SK-MEL-5 (cell line): ENCODE measurements around the gene SPOCD1. TPM values are rescaled to one million over a fixed set of nuclear protein-coding genes. Genes with fewer than 3 reads are reported as not detected.

ENCODE experiments used
- DNase-seq: peaks from one replicate; pipeline ENCODE4 v3.0.0-alpha.2; 2016; ENCODE audit warnings: low read depth, low spot score
- in situ Hi-C: cut with HindIII; loops from 2 replicates; pipeline ENCODE4 v1.10.0; 2016; ENCODE audit warnings: low sequenced_read_pairs, high pct_unique_total_duplicates, low pct_unique_long_range_greater_than_20kb
- total RNA-seq: library from RNA; depleted of rRNA; stranded (reverse); fragments of >200 nt; shearing (Covaris generic); gene quantifications from 2 replicates; pipeline ENCODE4 v1.2.3, GENCODE V29; 2014

Gene SPOCD1
- total RNA-seq, 1 experiment from 2014 or later: 1.5 TPM

GRCh38 chr1:31783846-31784245, 32.0 kb downstream of the SPOCD1 start:
- no peak for DNase-seq
- in situ Hi-C loops: no loop called here

DNA sequence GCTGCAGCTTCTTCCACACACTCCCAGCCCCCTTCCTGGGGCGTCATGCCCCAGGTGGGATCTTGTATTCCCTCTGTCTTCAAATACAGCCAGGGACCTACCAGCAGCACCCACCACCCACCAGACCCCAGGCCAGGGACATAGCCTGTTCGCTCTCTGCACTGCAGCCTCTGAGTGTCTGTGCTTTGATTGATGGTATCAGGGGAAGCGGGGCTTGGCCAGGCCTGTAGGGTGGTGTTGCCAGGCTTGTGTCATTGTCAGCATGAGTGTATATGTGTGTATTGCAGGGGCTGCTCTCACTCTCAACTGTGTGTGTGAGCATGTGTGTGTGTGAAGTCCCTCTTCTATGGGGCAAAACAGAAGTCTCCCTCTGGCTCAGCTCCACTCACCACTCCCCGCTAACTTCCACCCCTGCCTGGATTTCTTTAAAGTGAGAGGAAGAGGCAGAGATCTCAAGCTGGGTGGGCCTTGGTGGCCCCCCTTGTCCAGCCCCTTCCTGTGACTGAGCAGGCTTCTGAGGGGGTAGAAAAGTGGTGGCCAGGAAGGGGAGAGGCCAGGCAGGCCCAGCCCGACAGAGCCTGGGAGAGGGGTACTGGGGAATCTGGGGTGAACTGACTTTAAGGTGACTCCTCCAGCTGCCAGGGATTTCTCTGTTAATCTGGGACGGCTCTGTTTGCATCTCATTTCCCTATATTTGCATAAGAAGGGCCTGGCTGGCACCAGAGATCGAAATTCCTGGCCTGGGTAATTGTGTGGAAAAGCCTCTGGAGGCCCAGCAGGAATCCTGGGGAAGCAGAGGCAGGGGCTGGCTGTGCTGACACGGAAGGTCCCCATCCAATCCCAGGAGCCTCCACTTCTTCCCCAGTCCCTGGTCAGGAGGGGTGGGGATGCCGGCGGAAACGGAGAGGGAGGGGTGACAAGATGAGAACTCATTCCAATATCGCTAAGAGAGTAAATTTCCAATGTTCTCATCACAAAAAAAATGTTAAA, 33.1 kb downstream of the SPOCD1 start:
- in situ Hi-C loops: no loop called here
- no peak for DNase-seq

GRCh38 chr1:31781756-31782371, 34.0 kb downstream of the SPOCD1 start:
- in situ Hi-C loops: no loop called here
- DNase-seq: no peak

DNA sequence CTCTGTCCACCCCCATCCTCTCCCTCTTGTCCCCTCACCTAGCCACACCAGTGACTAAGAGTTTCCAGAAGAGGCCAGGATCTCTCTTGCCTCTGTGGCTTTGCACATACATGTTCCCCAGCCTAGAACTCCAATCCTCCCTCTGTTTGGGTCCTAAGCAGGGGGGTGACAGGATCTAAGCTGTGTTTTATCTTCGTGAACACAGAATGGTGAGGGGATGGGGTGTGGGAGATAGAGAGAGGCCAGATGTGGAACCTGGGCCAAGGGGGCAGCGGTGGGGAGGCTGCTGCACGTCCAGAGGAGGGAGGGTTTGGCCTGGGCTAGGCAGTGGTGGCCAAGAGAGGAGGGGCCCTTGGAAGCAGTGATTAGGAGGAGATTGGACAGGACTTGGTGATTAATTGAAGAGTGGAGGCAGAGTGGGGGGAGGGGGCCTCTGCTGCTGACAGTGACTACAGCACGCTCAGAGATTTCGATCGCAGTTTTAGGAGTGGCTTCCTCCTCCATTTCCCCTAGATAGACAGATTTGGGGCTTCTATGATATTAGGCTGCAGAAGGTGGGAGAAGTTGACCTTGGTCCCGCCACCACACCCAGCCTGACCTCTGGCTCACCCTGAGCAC, 34.6 kb downstream of the SPOCD1 start:
- in situ Hi-C loops: no loop called here
- DNase-seq: no peak

DNA sequence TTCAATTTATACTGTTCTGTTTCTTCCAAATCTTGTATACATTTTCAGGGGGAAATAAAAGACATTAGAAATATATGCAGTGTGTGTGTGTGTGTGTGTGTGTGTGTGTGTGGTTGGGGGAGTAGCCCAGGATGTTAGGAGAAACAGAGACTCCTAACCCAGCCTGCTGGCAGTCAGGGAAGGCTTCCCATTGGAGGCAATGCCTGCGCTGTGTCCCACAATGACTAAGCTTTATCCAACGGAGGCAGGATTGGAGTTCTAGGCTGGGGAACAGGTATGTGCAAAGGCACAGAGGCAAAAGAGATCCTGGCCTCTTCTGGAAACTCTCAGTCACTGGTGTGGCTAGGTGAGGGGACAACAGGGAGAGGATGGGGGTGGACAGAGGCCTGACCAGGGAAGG, 35.2 kb downstream of the SPOCD1 start:
- in situ Hi-C loops: no loop called here
- DNase-seq: no peak

DNA sequence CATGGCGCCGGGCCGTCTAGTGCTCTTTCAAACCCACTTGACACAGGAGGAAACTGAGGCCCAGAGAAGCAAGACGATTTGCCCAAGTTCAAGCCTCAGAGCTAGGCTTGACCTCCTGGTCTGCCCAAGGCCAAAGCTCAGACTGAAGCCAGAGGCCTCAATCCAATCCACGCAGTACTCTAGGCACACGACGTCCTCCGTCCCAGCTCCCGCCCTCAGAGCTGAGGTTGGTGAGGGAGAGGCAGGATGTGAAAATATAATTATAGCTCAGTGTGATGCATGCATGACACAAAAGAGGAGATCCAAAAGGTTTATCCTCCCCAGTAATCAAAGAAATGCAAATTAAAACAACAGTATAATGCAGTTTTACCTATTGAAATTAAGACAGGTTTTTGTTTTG, 36.1 kb downstream of the SPOCD1 start:
- no peak for DNase-seq
- in situ Hi-C loops: no loop called here

DNA sequence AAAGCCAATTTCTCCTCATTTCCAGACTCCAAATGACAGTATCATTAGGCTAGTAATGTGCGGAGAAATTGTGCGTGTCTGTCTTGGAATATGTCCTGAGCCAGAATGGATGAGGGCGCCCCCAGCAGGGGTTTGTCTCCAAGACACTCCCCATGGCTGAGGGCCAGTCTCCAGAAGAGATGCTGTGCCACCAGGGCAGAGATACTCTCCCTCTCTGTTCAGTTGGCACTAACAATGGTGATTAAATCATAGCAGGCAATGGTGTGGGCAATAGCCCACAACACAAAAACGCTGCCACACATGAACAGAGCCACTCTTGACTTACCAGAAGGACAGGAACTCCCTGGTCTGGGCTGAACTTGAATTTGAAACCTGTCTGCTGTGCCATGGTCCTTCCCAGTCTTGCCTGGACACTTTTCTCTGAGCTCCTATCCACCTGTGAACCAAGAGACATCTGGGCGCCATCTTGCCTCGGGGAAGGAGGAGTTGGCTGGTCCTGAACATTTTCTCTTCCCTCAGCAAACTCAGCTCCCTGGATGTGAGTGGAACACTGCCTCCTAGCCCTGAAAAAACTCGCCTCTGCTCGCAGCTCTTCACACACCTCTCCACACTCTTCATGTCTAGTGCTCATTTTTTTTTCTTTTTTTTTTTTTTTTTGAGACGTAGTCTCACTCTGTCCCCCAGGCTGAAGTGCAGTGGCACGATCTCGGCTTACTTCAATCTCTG, 36.9 kb downstream of the SPOCD1 start:
- in situ Hi-C loops: no loop called here
- DNase-seq: no peak

GRCh38 chr1:31776516-31776915, 39.3 kb downstream of the SPOCD1 start:
- DNase-seq: no peak
- in situ Hi-C loops: no loop called here

DNA sequence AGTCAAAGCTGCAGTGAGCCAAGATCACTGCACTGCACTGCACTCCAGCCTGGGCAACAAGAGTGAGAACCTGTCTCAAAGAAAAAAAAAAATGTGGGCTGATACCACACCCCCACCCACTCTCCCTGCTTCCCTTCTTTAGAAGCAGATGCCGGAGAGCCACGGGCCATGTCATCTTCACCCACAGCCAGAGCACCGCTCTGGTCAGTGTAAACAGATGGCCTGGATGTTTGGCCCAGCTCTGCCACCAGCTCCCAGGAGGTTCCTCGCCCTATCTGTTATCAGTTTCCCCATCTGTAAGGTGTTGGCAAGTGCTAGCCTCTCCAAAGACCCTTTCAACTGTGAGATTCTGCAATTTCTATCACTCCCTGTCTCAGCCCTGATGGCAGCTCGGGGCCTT, 39.8 kb downstream of the SPOCD1 start:
- no peak for DNase-seq
- in situ Hi-C loops: no loop called here

DNA sequence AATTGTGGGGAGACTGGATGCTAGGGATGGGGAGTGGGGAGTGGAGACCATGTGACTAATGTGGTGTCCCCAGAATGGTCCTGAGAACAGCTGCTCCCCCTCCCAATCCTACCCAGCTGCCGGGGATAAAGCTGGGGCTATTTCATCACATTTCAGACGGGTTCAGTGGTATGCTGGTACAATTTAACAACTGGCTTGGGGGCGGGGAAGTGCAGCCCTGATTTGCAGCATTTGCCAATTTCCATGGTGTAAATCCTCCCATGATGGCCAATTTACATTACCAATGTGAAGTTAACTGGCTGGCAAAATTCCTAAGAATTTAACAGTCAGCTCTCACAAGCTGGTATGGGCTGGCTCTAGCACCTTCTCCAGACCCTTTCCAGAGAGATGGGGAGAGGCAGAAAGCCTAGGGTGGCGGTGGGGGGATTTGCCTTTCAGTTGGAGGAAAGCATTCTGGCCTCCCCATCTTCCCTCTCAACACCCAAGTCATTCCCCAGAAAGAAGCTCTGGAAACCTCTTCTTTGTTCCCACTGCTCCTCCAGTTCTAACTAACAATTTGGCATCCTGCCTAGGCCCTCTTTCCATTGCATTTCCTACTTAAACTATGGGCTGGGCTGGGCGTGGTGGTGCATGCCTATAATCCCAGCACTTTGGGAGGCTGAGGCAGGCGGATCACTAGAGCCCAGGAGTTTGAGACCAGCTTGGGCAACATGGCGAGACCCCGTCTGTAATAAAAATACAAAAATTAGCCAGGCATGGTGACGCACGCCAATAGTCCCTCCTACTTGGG, 40.4 kb downstream of the SPOCD1 start:
- in situ Hi-C loops: no loop called here
- no peak for DNase-seq

GRCh38 chr1:31774495-31774894, 41.3 kb downstream of the SPOCD1 start:
- no peak for DNase-seq
- in situ Hi-C loops: no loop called here

DNA sequence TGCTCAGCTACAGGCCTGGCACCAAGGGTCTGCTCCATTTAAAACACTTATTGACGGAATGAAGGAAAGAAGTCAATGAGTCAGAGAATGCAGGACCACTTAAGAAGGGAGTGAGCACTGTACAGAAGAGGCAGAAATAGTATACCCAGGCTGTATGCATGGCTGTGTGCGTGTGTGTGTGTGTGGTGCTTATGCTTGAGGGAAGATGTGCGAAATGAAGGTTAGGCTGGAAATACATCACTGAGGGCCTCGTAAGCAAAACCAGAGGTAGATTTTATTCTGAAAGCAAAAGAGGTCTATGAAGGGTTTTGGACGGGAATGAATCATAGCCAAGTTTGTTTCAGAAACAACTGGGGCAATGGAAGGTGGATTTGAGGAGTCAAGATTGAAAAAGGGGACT, 42.0 kb downstream of the SPOCD1 start:
- no peak for DNase-seq
- in situ Hi-C loops: no loop called here

DNA sequence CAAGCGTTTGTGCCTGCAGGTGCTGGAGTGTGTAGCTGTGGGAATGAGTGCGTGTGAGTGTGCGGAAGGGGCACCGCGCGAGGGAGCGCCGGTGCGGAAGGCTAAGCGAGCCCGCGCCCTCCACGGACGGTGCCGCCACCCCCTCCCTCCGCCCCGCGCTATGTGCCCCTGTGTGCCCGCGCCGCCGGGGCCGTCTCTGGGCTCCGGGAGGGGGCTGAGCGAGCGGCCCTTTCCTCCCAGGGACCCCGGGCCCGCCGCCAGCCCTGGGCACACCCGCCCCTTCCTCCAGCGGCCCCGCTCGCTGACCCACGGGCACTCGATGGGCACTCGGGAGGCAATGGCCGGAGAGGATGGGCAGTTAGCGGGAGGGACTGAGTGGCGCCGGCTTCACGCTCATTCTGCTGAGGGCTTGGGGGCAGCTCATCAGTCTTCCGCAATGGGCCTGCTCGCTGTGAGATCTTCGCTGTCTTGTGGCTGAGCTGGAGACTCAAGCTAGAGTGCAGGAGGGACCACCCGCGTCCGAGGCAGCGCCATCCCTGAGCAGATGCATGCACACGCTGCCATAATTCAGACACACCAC, 43.1 kb downstream of the SPOCD1 start:
- no peak for DNase-seq
- in situ Hi-C loops: no loop called here

GRCh38 chr1:31771891-31772668, 43.7 kb downstream of the SPOCD1 start:
- no peak for DNase-seq
- in situ Hi-C loops: no loop called here

- in situ Hi-C loops: no loop called here
- no peak for DNase-seq
These were observed 46.0 kb downstream of the SPOCD1 start for GRCh38 chr1:31769720-31770390.
